Mucosa of stomach (tissue), 1 donor: Measurements from ENCODE around the gene PCBD1.
A peak's percentile ranks its signal among the peaks of the same experiment; 100 is the strongest.

Source experiments
- H3K27me3 ChIP-seq: one replicate; pipeline ENCODE4 v1.7.0; 2013; ENCODE audit warnings: mild to moderate bottlenecking, low read length; ENCODE audit not compliant: control insufficient read depth, insufficient read depth
- H3K36me3 ChIP-seq: one replicate; pipeline ENCODE4 v1.7.0; 2013; ENCODE audit warnings: low read length; ENCODE audit not compliant: control insufficient read depth, insufficient read depth
- H3K4me1 ChIP-seq: one replicate; pipeline ENCODE4 v1.7.0; 2013; ENCODE audit warnings: mild to moderate bottlenecking, low read length; ENCODE audit not compliant: control insufficient read depth, insufficient read depth
- H3K4me3 ChIP-seq: one replicate; pipeline ENCODE4 v1.7.0; 2013; ENCODE audit warnings: low read length
- H3K9ac ChIP-seq: one replicate; pipeline ENCODE4 v1.7.0; 2013; ENCODE audit warnings: mild to moderate bottlenecking, low read length, moderate library complexity
- H3K9me3 ChIP-seq: one replicate; pipeline ENCODE4 v1.7.0; 2013; ENCODE audit warnings: mild to moderate bottlenecking, low read length, moderate library complexity; ENCODE audit not compliant: control insufficient read depth
- donor health status: Pancreatic carcinoma.

The PCBD1 gene

GRCh38 chr10:70887804-70888800 lies at the start of gene PCBD1:
PCBD1 (minus strand) TSS chr10:70888565; CDS start chr10:70888533, 32 bp downstream.
- no peaks in the 10 kb centered on the region for H3K9me3 ChIP-seq
- no peaks in the 10 kb centered on the region for H3K36me3 ChIP-seq
- no peaks in the 10 kb centered on the region for H3K27me3 ChIP-seq
- H3K4me1 ChIP-seq, result peaks cover 17% of the 10 kb centered on the region
- peak within 1 kb of the TSS; percentile 85 for H3K9ac ChIP-seq
- H3K4me3 ChIP-seq, result peak within 1 kb of the TSS; percentile 52

DNA sequence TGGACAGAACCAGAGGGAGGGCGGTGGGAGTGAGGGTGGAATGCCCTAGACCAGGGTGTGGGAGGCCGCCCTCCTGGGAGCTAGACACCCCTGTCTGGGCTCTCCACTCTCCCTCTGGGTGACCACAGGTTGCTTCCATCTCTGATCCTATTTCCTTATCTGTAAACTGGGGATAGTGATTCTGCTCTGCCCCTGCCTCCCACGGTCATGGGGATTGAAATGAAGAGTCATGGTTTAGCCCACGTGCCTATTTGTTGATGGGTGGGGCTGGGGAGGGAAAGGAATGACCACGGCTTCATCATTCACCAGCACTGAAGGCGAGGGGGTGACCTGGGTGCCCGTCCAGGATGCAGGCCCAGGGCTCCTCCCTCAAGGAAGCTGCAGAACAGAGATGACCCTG lies 49.3 kb upstream of the PCBD1 start:
- Histone ChIP-seq H3K4me1 (peaks cover 6% of the 10 kb centered on the region), H3K27me3 (peaks cover 39% of the 10 kb centered on the region), H3K9me3 (no peaks in the 10 kb centered on the region), H3K36me3 (no peaks in the 10 kb centered on the region), H3K9ac (no peak overlapping the region), H3K4me3 (no peak overlapping the region)

- no peaks in the 10 kb centered on the region for H3K36me3 ChIP-seq
- H3K27me3 ChIP-seq, result peaks cover 45% of the 10 kb centered on the region
- no peaks in the 10 kb centered on the region for H3K9me3 ChIP-seq
- H3K9ac ChIP-seq, result no peak overlapping the region
- no peak overlapping the region for H3K4me3 ChIP-seq
- H3K4me1 ChIP-seq, result peaks cover 6% of the 10 kb centered on the region
Observed at GRCh38 chr10:70936111-70936510, 47.7 kb upstream of the PCBD1 start.

DNA sequence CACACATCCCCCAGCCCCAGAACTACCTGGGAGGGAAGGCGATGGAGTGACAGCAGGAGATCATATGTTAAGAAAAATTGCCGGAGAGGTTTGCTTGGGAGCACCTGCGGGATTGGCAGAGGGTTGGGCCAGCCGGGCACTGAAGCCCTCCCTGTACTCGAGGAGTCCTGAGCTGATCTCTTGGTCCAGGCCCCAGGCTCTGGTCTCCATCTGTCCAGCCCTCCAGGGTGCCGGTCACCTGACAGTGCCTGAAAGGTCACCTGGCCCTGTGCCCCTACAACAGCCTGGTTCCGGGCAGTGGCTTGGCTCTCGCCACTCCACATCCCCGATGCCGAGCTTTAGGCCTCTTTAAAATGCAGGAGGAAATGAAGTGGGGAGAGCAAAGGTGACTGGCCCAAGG lies 47.3 kb upstream of the PCBD1 start:
- Histone ChIP-seq H3K9me3 (no peaks in the 10 kb centered on the region), H3K4me3 (no peak overlapping the region), H3K27me3 (peaks cover 48% of the 10 kb centered on the region), H3K36me3 (no peaks in the 10 kb centered on the region), H3K9ac (no peak overlapping the region), H3K4me1 (peaks cover under 1% of the 10 kb centered on the region)

- Histone ChIP-seq H3K4me1 (no peaks in the 10 kb centered on the region), H3K9me3 (no peaks in the 10 kb centered on the region), H3K36me3 (no peaks in the 10 kb centered on the region), H3K9ac (no peak overlapping the region), H3K27me3 (peaks cover 48% of the 10 kb centered on the region), H3K4me3 (no peak overlapping the region)
Observed at GRCh38 chr10:70935125-70935625, 46.8 kb upstream of the PCBD1 start.

DNA sequence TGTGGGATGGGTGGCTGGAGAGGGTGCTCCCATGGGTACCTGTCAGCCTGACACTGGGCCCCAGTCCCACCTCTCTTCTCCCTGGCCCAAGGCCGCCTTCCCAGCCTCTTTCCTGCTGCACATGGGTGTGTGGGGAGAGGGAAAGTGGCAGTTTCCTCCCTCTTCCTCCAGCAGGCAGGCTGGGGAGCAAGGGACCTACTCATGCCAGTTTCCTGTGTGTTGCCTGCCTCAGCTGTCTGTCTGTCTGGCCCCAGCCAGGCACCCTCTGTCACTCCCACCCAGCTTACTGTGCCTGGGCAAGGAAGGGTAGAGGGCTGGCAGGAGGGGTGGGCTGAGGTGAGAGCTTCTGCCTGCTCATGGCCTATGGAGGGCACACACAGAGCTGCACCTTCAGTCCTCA lies 46.3 kb upstream of the PCBD1 start:
- Histone ChIP-seq H3K27me3 (peaks cover 52% of the 10 kb centered on the region), H3K4me1 (no peaks in the 10 kb centered on the region), H3K9me3 (no peaks in the 10 kb centered on the region), H3K36me3 (no peaks in the 10 kb centered on the region), H3K9ac (no peak overlapping the region), H3K4me3 (no peak overlapping the region)

DNA sequence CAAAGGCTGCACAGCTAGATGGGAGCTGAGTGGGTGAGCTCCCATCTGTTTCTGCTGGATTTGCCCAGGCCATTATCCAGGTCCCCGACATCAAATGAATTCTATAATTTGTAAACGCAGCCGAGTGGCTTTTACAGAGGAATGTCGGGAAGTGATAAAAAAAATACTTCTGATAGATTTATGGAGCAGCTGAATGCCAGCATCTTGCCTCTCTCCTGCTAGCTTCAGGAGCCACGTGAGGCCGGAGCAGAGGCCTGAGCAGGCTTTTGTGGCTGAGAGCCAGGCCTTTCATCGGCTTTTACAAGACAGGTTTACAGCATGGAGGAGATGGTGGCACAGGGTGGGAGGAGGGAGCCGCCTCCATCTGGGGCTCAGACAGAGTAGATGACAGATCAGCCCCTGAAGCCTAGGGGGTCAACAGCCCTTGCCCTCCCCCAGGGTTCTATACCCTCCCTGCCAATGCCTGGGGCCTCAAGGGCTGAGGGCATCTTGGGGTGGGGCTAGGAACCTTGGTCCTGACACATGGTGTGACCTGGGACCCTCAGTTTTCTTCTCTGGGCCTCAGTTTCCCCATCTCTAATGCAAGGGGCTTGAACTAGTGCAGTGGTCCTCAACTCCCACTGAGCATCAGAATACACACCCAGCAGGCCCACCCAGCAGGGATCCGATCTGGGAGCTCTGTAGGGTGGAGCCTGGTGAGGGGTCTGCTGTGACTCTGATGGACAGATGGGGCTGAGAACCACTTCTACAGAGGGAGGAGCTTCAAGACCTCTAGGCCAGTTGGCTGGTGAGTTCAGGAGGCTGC lies 44.2 kb upstream of the PCBD1 start:
- H3K4me3 ChIP-seq, result no peak overlapping the region
- H3K4me1 ChIP-seq, result peaks cover under 1% of the 10 kb centered on the region
- no peaks in the 10 kb centered on the region for H3K36me3 ChIP-seq
- H3K9ac ChIP-seq, result no peak overlapping the region
- peaks cover 64% of the 10 kb centered on the region for H3K27me3 ChIP-seq
- no peaks in the 10 kb centered on the region for H3K9me3 ChIP-seq

DNA sequence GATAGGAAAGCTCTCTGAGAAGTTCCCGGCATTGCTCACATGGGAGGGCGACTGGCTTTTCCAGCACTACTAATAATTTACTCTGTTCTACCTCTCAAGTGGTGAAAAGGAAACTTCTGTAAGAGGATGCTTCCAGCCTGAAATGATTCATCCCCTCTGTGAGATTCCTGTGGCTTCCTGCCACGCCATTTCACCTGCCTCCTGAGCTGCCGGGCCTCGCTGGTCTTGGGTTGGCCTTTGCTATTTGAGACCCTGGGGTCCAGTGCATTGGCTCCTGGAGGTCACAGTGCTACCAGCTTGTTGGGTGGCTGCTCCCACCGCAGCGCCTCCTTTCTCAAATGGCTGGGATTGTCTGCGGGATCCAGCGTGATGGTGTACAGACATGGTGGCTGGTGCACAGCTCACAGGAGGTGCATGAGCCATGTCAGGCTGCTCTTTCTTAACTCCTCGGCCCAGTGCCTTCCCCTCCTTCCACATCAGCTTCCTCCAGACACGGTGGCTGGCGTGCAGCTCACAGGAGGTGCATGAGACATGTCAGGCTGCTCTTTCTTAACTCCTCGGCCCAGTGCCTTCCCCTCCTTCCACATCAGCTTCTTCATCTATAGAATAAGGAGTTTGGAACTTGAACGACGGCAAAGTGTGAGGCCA lies 42.9 kb upstream of the PCBD1 start:
- Histone ChIP-seq H3K36me3 (no peaks in the 10 kb centered on the region), H3K4me3 (no peak overlapping the region), H3K9me3 (no peaks in the 10 kb centered on the region), H3K4me1 (peaks cover 14% of the 10 kb centered on the region), H3K9ac (no peak overlapping the region), H3K27me3 (peaks cover 69% of the 10 kb centered on the region)

GRCh38 chr10:70930263-70931000 lies 42.1 kb upstream of the PCBD1 start:
- Histone ChIP-seq H3K4me1 (peaks cover 16% of the 10 kb centered on the region), H3K9me3 (no peaks in the 10 kb centered on the region), H3K9ac (no peak overlapping the region), H3K4me3 (no peak overlapping the region), H3K36me3 (no peaks in the 10 kb centered on the region), H3K27me3 (peaks cover 71% of the 10 kb centered on the region)

GRCh38 chr10:70928140-70928539 lies 39.8 kb upstream of the PCBD1 start:
- H3K9ac ChIP-seq, result no peak overlapping the region
- no peaks in the 10 kb centered on the region for H3K36me3 ChIP-seq
- no peaks in the 10 kb centered on the region for H3K9me3 ChIP-seq
- peaks cover 16% of the 10 kb centered on the region for H3K4me1 ChIP-seq
- H3K4me3 ChIP-seq, result no peak overlapping the region
- H3K27me3 ChIP-seq, result peaks cover 60% of the 10 kb centered on the region
